Vagina (tissue), 2 donors: Measurements from ENCODE around the gene SKA2. TPM values are rescaled to one million over a fixed set of nuclear protein-coding genes. Genes with fewer than 3 reads are reported as not detected.

Source experiments
- DNase-seq, 2 donors: peaks; one replicate each; pipeline ENCODE4 v3.0.0-alpha.2; 2017; ENCODE audit errors: extremely low spot score in 2 of 2
- H3K27ac ChIP-seq: fragments of 200-600 bp; sonication (generic); one replicate; pipeline ENCODE4 v1.5.1; 2019
- H3K27me3 ChIP-seq: fragments of 200-600 bp; sonication (generic); one replicate; pipeline ENCODE4 v1.5.1; 2019
- H3K36me3 ChIP-seq, 2 donors: fragments of 200-600 bp; sonication (generic); one replicate each; pipeline ENCODE4 v1.5.1; 2017 to 2019
- H3K4me1 ChIP-seq: fragments of 200-600 bp; sonication (generic); one replicate; pipeline ENCODE4 v1.5.1; 2019
- H3K4me3 ChIP-seq, 2 donors: fragments of 200-600 bp; sonication (generic); 1 replicate in 1 of 2; 2 replicates in 1 of 2; pipeline ENCODE4 v1.5.1; 2016 to 2019
- H3K9me3 ChIP-seq: fragments of 200-600 bp; sonication (generic); one replicate; pipeline ENCODE4 v1.5.1; 2019
- POLR2A ChIP-seq, 2 donors: fragments of 450-650 bp; IDR thresholded peaks; one replicate each; pipeline ENCODE4 v1.6.1; 2017; ENCODE audit warnings: antibody characterized with exemption in 2 of 2, mild to moderate bottlenecking in 2 of 2, moderate library complexity in 2 of 2
- POLR2AphosphoS5 ChIP-seq, 2 donors: sonication (generic); formaldehyde crosslinking; IDR thresholded peaks; one replicate each; pipeline ENCODE4 v1.9.0; 2017; ENCODE audit warnings: antibody characterized with exemption in 2 of 2, mild to moderate bottlenecking in 2 of 2, low read depth in 1 of 2; ENCODE audit not compliant: insufficient read depth in 1 of 2
- intact Hi-C: fragments of 100-400 bp; cut with DNase I; formaldehyde crosslinking; loops from one replicate; pipeline ENCODE4 v1.15.1; 2023
- total RNA-seq: library from RNA; depleted of rRNA; stranded (reverse); fragments of >200 nt; gene quantifications from one replicate; pipeline ENCODE4 v1.2.3, GENCODE V29; 2016
- TF ChIP-seq, protein P1 (sequence below), 3 experiments: fragments of 450-650 bp in 2 of 3; fragments of 200-600 bp in 1 of 3; sonication (generic) in 1 of 3; IDR thresholded peaks; one replicate each; pipeline ENCODE4 v1.5.1; 2017 to 2019; ENCODE audit warnings: antibody characterized with exemption in 3 of 3, mild to moderate bottlenecking in 2 of 3, moderate library complexity in 2 of 3

Gene SKA2
- total RNA-seq, 1 donor from 2014 or later = 143 TPM

DNA sequence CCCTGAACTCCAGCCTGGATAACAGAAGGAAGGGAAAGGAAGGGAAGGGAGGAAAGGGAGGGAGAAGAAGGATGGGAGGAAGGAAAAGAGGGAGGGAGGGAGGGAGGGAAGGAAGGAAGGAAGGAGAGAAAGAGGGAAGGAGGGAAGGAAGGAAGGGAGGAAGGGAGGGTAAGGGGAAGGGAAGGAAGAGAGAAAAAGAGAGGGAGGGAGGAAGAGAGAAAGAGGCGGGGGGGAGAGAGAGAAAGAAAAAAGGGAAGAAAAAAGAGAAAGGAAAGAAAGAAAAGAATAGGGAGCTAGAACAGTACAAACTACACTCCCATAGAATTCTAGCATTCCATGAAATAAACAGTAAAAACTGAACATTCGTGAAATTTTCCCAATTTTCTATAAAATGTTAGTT is 25.2 kb downstream of the SKA2 start:
- H3K4me3 ChIP-seq = no peak overlapping the region
- intact Hi-C loops = no loop called here

DNA sequence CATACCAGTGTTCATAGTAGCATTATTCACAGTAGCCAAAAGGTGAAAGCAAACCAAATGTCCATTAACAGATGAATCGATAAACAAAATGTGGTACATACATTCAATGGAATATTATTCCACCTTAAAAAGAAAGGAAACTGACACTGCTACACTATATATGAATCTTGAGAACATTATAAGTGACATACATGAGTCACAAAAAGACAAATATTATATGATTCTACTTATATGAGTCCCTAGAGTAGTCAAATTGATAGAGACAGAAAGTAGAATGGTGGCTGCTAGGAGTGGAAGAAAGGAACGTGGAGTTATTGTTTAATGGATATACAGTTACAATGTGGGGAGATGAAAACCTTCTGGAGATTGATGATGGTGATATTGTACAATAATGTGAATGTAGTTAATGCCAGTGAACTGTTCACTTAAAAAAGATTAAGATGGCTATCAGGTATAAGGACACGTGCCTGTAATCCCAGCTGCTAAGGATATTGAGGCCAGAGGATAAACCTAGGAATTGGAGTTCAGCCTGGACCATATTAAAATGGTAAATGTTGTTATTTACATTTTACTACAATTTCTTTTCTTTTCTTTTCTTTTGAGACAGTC is 28.1 kb downstream of the SKA2 start:
- Histone ChIP-seq H3K27ac (no peak overlapping the region), H3K4me3 (no peak overlapping the region), H3K36me3 (peaks cover 0 to 12% of the 10 kb centered on the region in 2 donors), H3K27me3 (no peaks in the 10 kb centered on the region), H3K4me1 (no peaks in the 10 kb centered on the region), H3K9me3 (no peaks in the 10 kb centered on the region)
- TF ChIP-seq POLR2AphosphoS5 (IDR thresholded peaks at IDR 0.05; ENCODE audit: insufficient read depth in 1 of 2, low read depth in 1 of 2) = no peak
- TF ChIP-seq, protein P1, sequence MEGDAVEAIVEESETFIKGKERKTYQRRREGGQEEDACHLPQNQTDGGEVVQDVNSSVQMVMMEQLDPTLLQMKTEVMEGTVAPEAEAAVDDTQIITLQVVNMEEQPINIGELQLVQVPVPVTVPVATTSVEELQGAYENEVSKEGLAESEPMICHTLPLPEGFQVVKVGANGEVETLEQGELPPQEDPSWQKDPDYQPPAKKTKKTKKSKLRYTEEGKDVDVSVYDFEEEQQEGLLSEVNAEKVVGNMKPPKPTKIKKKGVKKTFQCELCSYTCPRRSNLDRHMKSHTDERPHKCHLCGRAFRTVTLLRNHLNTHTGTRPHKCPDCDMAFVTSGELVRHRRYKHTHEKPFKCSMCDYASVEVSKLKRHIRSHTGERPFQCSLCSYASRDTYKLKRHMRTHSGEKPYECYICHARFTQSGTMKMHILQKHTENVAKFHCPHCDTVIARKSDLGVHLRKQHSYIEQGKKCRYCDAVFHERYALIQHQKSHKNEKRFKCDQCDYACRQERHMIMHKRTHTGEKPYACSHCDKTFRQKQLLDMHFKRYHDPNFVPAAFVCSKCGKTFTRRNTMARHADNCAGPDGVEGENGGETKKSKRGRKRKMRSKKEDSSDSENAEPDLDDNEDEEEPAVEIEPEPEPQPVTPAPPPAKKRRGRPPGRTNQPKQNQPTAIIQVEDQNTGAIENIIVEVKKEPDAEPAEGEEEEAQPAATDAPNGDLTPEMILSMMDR (IDR thresholded peaks at IDR 0.05) = no peak
- TF ChIP-seq POLR2A (IDR thresholded peaks at IDR 0.05) = no peak
- intact Hi-C loops = no loop called here
- DNase-seq = no peak

More for the DNA sequence above, 25.2 kb downstream of the SKA2 start:
- Histone ChIP-seq H3K36me3 (peaks cover 0 to 12% of the 10 kb centered on the region in 2 donors), H3K9me3 (no peaks in the 10 kb centered on the region), H3K27ac (no peak overlapping the region), H3K4me1 (no peaks in the 10 kb centered on the region), H3K27me3 (no peaks in the 10 kb centered on the region)
- no peak for DNase-seq
- TF ChIP-seq POLR2AphosphoS5 (IDR thresholded peaks at IDR 0.05; ENCODE audit: insufficient read depth in 1 of 2, low read depth in 1 of 2) = no peak
- TF ChIP-seq, protein P1 (IDR thresholded peaks at IDR 0.05) = no peak
- TF ChIP-seq POLR2A (IDR thresholded peaks at IDR 0.05) = no peak

DNA sequence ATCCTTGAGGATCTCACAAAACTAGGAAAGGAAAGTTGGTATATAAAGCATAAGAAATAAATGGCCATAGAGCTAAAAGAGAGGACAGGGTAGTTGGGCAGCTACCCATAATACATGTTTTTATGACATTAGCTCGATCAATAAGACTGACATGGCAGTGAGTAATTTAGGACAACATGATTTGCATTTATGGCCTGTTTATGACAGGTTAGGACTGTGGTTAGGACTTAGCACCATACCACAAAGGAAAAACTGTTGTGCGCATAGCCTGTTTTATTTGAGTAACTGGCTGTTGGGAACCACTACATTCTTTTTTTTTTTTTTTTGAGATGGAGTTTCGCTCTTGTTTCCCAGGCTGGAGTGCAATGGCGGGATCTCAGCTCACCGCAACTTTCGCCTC is 30.3 kb downstream of the SKA2 start:
- intact Hi-C loops = no loop called here
- H3K4me3 ChIP-seq = no peak overlapping the region
- H3K27ac ChIP-seq = no peak overlapping the region
- peaks cover 0 to 13% of the 10 kb centered on the region in 2 donors for H3K36me3 ChIP-seq
- H3K9me3 ChIP-seq = no peaks in the 10 kb centered on the region
- TF ChIP-seq POLR2AphosphoS5 (IDR thresholded peaks at IDR 0.05; ENCODE audit: insufficient read depth in 1 of 2, low read depth in 1 of 2) (no peak), POLR2A (IDR thresholded peaks at IDR 0.05) (no peak)
- TF ChIP-seq, protein P1 (IDR thresholded peaks at IDR 0.05) = no peak
- H3K4me1 ChIP-seq = no peaks in the 10 kb centered on the region
- DNase-seq = no peak
- no peaks in the 10 kb centered on the region for H3K27me3 ChIP-seq

DNA sequence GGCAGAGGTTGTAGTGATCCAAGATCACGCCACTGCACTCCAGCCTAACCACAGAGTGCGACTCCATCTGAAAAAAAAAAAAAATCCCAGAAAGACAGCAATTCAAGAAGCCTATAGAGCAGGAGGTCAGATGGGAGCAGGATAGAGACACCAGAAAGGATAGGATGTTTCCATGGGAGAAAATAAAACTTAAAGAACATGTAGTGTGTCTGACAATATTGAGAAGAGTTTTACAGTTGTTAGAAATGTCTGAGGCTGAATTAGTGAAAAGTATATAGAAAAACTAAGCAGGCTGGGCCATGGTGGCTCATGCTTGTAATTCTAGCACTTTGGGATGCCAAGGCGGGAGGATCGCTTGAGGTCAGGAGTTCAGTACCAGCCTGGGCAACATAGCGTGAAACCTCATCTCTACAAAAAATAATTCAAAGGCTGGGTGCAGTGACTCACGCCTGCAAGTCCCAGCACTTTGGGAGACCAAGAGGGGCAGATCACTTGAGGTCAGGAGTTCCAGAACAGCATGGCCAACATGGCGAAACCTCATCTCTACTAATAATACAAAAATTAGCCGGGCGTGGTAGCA is 33.0 kb downstream of the SKA2 start:
- Histone ChIP-seq H3K9me3 (no peaks in the 10 kb centered on the region), H3K27me3 (no peaks in the 10 kb centered on the region), H3K27ac (no peak overlapping the region), H3K4me3 (no peak overlapping the region), H3K36me3 (peaks cover 0 to 7% of the 10 kb centered on the region in 2 donors), H3K4me1 (no peaks in the 10 kb centered on the region)
- DNase-seq = no peak
- intact Hi-C loops = no loop called here
- TF ChIP-seq POLR2A (IDR thresholded peaks at IDR 0.05) (no peak), POLR2AphosphoS5 (IDR thresholded peaks at IDR 0.05; ENCODE audit: insufficient read depth in 1 of 2, low read depth in 1 of 2) (no peak)
- TF ChIP-seq, protein P1 (IDR thresholded peaks at IDR 0.05) = no peak

DNA sequence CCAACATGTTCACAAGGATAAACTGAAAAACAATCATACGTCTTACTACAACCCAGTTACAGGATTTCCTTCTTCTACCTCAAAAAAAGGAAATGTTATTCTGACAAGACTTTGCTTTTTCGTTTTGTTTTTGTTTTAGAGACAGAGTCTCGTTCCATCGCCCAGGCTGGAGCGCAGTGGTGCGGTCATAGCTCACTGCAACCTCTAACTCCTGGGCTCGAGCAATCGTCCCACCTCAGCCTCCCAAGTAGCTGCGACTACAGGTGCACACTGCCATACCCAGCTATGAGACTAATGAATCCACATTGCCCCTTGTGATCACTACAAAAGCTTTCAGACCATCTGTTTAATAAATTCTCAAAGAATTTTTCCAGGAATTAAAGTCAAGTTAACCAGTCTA is 39.5 kb downstream of the SKA2 start:
- TF ChIP-seq, protein P1 (IDR thresholded peaks at IDR 0.05) = no peak
- TF ChIP-seq POLR2A (IDR thresholded peaks at IDR 0.05) (no peak), POLR2AphosphoS5 (IDR thresholded peaks at IDR 0.05; ENCODE audit: insufficient read depth in 1 of 2, low read depth in 1 of 2) (no peak)
- DNase-seq = no peak
- no peak overlapping the region for H3K27ac ChIP-seq
- no peak overlapping the region for H3K4me3 ChIP-seq
- H3K27me3 ChIP-seq = no peaks in the 10 kb centered on the region
- H3K9me3 ChIP-seq = no peaks in the 10 kb centered on the region
- no peaks in the 10 kb centered on the region for H3K4me1 ChIP-seq
- peaks cover 0 to 7% of the 10 kb centered on the region in 2 donors for H3K36me3 ChIP-seq
- intact Hi-C loops = no loop called here
